HG02884 (cell line): ENCODE results near the gene RAB40B.

Experiments used
- ATAC-seq: cut with Tn5 transposase; IDR thresholded peaks from one replicate; pipeline ENCODE4 v1.9.1; 2021; ENCODE audit warnings: mild to moderate bottlenecking, moderate library complexity; ENCODE audit not compliant: unreplicated experiment

The RAB40B gene

GRCh38 chr17:82716203-82717010 is 17.9 kb upstream of the RAB40B start, which contains the start of gene FN3KRP:
Gene FN3KRP (plus strand): TSS chr17:82716706. CDS start chr17:82716756, 50 bp downstream.
- no peak for ATAC-seq

DNA sequence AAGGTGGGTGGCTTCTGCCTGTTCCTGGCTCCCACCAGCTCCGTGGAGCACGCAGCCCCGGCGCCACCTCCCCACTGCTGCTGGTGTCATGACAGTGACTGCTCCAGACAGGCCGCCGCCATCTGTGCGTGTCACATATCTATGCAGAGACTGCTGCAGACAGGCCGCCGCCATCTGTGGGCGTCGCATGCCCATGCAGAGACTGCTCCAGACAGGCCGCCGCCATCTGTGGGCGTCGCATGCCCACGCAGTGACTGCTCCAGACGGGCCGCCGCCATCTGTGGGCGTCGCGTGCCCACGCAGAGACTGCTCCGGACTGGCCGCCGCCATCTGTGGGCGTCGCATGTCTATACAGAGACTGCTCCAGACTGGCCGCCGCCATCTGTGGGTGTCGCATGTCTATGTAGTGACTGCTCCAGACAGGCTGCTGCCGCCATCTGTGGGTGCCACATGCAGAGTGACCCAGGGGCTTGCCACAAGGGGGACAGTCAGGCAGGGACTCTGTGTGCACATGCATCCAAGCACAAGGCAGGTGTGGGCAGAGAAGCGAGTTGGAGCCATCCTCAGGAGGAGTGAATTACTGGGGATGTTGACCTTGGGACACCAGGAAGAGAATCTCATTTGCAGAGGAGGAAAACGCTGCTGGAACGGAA is 14.7 kb upstream of the RAB40B start:
- ATAC-seq: no peak

DNA sequence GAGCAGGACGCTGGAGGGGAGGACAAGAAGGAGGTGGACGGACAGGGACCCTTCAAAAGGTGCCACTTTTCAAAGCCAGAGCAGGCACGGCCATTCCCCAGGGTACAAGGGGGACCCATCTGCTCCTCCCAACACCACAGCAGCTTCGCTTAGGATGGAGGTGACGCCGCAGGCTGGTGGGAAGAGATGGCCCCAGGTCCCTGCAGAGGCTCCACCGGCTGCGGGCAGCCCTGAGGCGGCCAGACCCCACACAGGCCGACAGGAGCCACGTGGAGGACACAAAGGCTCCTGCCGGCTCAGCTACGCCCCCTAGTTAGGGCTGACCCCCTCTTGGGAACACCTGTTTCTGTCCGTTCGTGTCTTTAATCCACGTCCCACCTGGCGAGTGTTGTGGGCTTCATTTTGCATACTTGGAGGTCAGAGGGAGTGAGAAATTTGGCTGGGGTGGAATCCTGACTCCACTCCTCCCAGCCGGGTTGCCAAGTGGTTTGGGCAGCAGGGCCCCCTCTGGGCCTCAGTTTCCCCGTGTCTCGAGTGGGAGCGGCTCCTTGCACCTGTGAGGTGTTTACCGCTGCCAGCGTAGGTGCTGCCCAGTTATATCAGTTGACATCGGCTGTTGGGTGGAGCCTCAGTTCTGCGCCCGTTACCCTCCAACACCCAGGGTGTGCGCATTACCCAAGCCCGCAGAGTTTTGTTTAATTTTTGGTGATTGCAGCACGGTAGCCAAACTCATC is 12.2 kb upstream of the RAB40B start:
- ATAC-seq: no peak

- no peak for ATAC-seq
Observed at GRCh38 chr17:82709676-82710498, 11.4 kb upstream of the RAB40B start.

DNA sequence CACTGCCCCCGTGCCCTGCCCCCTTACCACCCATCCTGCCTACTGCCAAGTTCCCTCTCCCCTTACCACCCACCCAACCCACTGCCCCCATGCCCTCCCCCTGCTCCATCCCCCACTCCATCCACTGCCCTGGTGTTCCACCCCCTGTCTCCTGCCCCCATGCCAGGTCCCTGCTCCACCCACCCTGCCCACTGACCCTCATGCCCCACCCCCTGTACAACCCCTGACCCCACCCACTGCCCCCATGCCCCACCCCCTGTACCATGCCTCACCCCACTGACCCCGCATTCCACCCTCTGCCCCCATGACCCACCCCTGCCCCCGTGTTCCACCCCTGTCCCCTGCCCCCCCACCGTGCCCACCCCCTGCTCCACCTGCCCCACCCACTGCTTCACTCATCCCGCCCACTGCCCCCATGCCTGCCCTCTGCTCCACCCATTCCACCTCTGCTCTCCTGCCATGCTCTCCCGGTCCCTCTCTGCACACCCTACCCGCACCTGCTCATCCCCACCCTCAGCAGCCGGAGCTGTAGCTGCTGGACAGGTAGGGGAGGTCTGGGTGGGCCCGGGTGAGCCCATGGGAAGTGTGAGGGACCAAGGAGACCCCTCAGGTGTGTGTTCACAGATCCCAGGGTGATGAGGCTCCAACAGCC is 10.7 kb upstream of the RAB40B start:
- no peak for ATAC-seq

GRCh38 chr17:82705756-82706155 is 7.3 kb upstream of the RAB40B start:
- ATAC-seq: no peak

- no peak for ATAC-seq
Observed at GRCh38 chr17:82704886-82705285, 6.4 kb upstream of the RAB40B start.

DNA sequence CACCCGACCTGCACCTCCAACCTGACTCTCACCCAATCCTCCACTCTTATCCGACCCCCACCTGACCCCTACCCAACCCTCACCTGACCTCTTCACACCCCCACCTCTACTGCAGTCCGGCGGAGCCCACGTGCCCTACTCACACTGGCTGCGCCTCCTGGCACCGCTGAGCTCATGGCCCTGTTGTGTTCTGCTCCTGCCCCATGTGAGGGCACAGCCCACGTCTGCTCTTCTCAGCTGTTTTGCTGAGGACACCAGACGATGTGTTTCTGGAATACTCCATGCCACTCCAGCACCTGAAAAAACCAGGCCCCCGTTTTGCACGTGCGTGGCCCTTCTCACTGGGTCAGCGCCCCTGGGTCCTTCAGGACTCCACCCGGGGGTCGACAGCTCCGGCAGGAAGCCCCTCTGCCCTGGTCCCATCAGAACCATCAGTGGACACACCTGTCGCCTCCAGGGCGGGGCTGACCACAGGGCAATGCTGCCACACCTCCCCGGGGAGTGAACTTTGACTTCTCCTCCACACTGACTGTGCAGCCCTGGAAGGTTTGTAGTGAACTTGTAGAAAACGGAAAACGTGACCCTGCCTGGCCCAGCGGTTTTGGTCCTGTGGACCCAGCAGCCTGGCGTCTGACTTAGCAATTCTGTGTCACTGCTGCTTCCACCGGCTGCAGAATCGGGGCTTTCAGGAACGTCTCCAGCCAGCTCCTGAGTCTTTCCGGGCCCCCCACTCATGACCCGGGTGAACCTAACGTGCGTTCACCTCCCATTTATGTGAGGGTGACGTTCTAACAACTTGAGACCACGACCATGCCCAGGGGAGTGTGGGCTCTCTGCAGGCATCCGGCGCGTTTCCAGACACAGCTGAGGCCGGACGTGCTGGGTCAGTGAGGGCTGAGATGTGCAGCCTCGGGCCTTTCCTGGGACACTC is 5.7 kb upstream of the RAB40B start:
- no peak for ATAC-seq

GRCh38 chr17:82703036-82703745 is 4.7 kb upstream of the RAB40B start:
- no peak for ATAC-seq

- ATAC-seq: no peak
Observed at GRCh38 chr17:82702231-82702927, 3.9 kb upstream of the RAB40B start.

- no peak for ATAC-seq
Observed at GRCh38 chr17:82699551-82699950, 1.1 kb upstream of the RAB40B start.

GRCh38 chr17:82698974-82699442 is 510 bp upstream of the RAB40B start:
- no peak for ATAC-seq

DNA sequence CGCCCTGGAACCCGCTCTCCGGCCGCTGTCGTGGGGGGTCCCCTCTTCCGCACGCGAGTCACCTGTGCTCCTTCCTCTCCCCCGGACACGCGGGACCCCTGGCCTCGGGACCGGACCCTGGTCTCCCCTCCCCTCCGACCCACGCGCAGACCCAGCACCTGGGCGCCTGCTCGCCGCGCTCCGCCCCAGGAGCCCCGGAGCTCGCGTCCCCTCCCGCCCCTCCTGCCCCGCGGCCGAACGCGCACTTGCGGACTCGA is 762 bp downstream of the RAB40B start:
- ATAC-seq: no peak

DNA sequence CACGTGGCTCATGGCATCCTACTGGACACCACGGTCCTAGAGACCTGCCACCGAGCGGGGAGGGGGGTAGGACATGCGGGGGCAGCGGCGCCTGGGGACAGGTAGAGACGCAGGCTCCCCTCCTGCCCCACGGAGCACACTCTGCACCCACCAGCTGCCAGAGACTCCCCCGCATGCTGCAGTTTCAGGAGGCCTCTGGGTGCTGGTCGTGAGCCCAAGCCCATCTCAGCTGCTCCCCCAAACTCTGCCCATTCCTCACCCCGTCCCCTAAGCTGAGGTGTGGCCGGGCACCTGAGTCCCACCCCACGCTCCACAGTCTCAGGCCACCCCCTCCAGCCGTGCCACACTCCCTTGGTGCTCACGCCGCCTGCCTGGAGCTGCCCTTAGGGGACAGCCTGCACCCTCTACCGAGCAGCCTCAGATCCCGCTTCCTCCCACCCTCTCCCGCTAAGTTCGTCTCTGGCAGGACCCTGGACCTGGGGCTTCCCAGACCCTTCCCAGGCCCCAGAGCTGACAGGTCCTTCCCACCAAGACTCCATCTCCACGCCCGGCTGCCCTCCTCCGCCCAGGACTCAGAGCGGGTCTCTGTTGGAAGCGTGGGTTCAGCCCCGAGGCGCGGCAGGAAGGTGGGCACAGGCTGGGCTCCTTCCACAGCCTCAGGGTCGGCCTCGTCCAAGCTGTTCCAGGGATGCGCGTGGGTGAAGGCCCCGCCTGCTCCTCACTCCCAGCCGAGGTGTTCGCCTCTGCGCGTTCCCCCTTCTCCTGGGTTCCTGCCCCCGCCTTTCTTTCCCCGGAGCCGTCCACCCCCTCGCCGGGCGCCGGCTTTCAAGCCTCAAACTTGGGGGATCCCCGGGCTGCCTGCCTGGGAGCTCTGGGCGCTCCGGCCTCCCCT is 1.3 kb downstream of the RAB40B start:
- ATAC-seq: no peak

DNA sequence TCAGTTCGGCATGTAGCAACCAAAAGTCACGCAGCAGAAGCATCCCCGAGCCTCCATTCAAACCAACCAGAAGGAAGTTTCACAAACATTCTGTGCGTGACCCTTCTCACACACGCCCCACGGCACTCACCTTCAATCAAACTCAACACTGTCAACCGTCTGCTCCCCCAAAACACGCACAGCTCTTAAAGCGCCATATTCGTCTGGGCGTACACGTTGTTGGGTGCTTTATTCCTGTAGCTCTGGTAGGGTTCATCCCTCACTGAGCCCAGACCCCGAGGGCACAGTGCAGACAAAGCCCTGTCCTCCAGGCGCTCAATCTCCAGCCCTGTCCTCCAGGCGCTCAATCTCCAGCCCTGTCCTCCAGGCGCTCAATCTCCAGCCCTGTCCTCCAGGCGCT is 2.2 kb downstream of the RAB40B start:
- ATAC-seq: no peak

DNA sequence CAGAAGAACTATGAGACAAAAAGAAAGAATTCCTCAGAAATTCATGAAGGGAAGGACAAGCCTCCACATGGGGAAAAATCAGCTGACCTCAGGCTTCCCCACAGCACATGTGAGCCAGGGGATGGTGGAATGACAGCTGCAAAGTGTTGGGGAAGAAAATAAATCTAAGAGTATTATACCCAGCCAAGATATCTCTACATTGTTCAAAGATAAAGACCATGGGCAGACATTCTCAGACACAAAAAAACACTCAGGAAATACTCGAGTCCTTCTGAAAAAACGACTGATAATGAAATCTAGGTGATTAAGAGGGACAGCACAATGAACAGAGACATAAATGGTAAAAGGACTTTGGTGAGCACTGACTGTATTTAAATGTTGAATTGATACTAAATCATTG is 3.9 kb downstream of the RAB40B start:
- no peak for ATAC-seq

DNA sequence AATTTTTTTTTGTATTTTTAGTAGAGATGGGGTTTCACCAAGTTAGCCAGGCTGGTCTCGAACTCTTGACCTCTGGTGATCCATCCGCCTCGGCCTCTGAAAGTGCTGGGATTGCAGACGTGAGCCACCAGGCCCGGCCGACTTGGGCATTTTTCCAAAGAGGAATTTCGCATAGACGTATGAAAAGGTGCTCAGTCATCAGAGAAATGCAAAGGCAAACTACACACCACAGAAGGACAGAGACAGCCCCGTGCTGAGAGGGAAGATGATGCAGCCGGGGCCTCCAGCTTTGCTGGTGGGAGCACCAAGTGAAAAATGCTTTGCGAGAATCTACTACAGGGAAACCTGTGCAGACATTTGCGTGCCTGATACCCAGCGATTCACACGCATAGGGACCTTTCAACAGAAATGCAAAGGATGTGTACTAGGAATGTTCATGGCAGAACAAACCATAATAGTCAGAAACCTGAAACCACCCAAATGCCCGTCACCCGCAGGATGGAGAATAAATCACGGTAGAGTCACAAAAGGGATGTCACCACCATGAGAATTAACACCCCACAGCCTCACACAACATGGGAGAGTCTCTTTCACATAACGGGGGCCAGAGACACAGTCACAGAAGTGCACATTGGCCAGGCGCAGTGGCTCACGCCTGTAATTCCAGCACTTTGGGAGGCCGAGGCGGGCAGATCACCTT is 5.2 kb downstream of the RAB40B start:
- ATAC-seq: no peak
